Measurements from ENCODE around the gene SLC48A1.

- TF ChIP-seq CTCF (optimal IDR thresholded peaks at IDR 0.05 in 1 of 3, IDR thresholded peaks at IDR 0.05 in 1 of 3, conservative IDR thresholded peaks at IDR 0.05 in 1 of 3; ENCODE audit: extremely low read depth in 1 of 3, insufficient read depth in 2 of 3, low read length in 3 of 3) = no peak
- TF ChIP-seq EZH2 (IDR thresholded peaks at IDR 0.05; ENCODE audit: low read length) = no peak
Observed at GRCh38 chr12:47752121-47752520, 20.9 kb upstream of the SLC48A1 start.
